HG02763 (cell line): ENCODE data around the gene IGFN1.

Experiments
- ATAC-seq: cut with Tn5 transposase; IDR thresholded peaks from one replicate; pipeline ENCODE4 v1.9.1; 2021; ENCODE audit warnings: mild to moderate bottlenecking, moderate library complexity; ENCODE audit not compliant: unreplicated experiment

Gene IGFN1

GRCh38 chr1:201184307-201185122 lies 6.1 kb upstream of the IGFN1 start:
- ATAC-seq, result no peak

GRCh38 chr1:201185123-201185453 lies 5.5 kb upstream of the IGFN1 start:
- ATAC-seq, result no peak

- ATAC-seq, result no peak
These were observed 5.0 kb upstream of the IGFN1 start for GRCh38 chr1:201185527-201186128.

- ATAC-seq, result no peak
These were observed 4.4 kb upstream of the IGFN1 start for GRCh38 chr1:201186192-201186591.

GRCh38 chr1:201189085-201189484 lies 1.5 kb upstream of the IGFN1 start:
- ATAC-seq, result no peak

- ATAC-seq, result no peak
These were observed 619 bp upstream of the IGFN1 start for GRCh38 chr1:201190005-201190404.

GRCh38 chr1:201191653-201192260 lies 1.1 kb downstream of the IGFN1 start:
- no peak for ATAC-seq

- no peak for ATAC-seq
These were observed 1.7 kb downstream of the IGFN1 start for GRCh38 chr1:201192261-201192788.

GRCh38 chr1:201194046-201194445 lies 3.4 kb downstream of the IGFN1 start:
- ATAC-seq, result no peak

GRCh38 chr1:201198598-201198997 lies 8.0 kb downstream of the IGFN1 start:
- no peak for ATAC-seq

GRCh38 chr1:201205036-201205435 lies 14.4 kb downstream of the IGFN1 start:
- no peak for ATAC-seq

- no peak for ATAC-seq
These were observed 15.6 kb downstream of the IGFN1 start for GRCh38 chr1:201206176-201206575.

- no peak for ATAC-seq
These were observed 16.4 kb downstream of the IGFN1 start for GRCh38 chr1:201207046-201207445.

- ATAC-seq, result no peak
These were observed 17.6 kb downstream of the IGFN1 start for GRCh38 chr1:201208236-201208635.

GRCh38 chr1:201212056-201212455 lies 21.4 kb downstream of the IGFN1 start:
- ATAC-seq, result no peak

- ATAC-seq, result no peak
These were observed 21.9 kb downstream of the IGFN1 start for GRCh38 chr1:201212461-201213055.

- ATAC-seq, result no peak
These were observed 22.6 kb downstream of the IGFN1 start for GRCh38 chr1:201213106-201213770.

- no peak for ATAC-seq
These were observed 23.3 kb downstream of the IGFN1 start for GRCh38 chr1:201213926-201214325.

GRCh38 chr1:201214461-201214860 lies 23.8 kb downstream of the IGFN1 start:
- ATAC-seq, result no peak

GRCh38 chr1:201214886-201215285 lies 24.3 kb downstream of the IGFN1 start:
- ATAC-seq, result no peak
